ENCODE data around the gene TMEM161B.
"Not testable (repeated sequence)": the region's sequence is repeated elsewhere in the genome, so short reads cannot be mapped to it uniquely, and the experiment has no call there.

TMEM161B gene

GRCh38 chr5:88177486-88177885, 91.2 kb downstream of the TMEM161B start:
- DNase-seq = not testable (repeated sequence)

GRCh38 chr5:88172847-88173758, 95.5 kb downstream of the TMEM161B start:
- DNase-seq = no peak

- DNase-seq = no peak
These were observed 109.1 kb downstream of the TMEM161B start for GRCh38 chr5:88159591-88159990.

- no peak for DNase-seq
These were observed 110.6 kb downstream of the TMEM161B start for GRCh38 chr5:88158056-88158455.

GRCh38 chr5:88154891-88155290, 113.8 kb downstream of the TMEM161B start:
- DNase-seq = no peak

GRCh38 chr5:88150747-88151146, 117.9 kb downstream of the TMEM161B start:
- no peak for DNase-seq

GRCh38 chr5:88145611-88146467, 122.8 kb downstream of the TMEM161B start:
- DNase-seq = no peak

GRCh38 chr5:88145221-88145610, 123.4 kb downstream of the TMEM161B start:
- no peak for DNase-seq
